Keratinocyte (primary cell): ENCODE data around the gene MAPK8. TPM values are rescaled to one million over a fixed set of nuclear protein-coding genes. Genes with fewer than 3 reads are reported as not detected.
"Not testable (repeated sequence)": the region's sequence is repeated elsewhere in the genome, so short reads cannot be mapped to it uniquely, and the experiment has no call there.

ENCODE experiments used
- DNase-seq: peaks from one replicate; pipeline ENCODE4 v3.0.0-alpha.2; 2011; ENCODE audit warnings: low read depth, missing footprints, low spot score
- FAIRE-seq: peaks from 2 replicates; lab custom pipeline; 2011; peaks lifted over from hg19 to GRCh38; lab: Jason Lieb, UNC
- H2AFZ ChIP-seq: 2 replicates; pipeline ENCODE4 v1.6.0; 2012; ENCODE audit warnings: low read length, control low read depth, inconsistent platforms; ENCODE audit not compliant: control insufficient read depth
- H3K27ac ChIP-seq: 2 replicates; pipeline ENCODE4 v1.5.1; 2011; ENCODE audit warnings: low read length; ENCODE audit not compliant: control insufficient read depth, insufficient read depth
- H3K27me3 ChIP-seq: 3 replicates; pipeline ENCODE4 v1.6.0; 2011; ENCODE audit warnings: low read length; ENCODE audit not compliant: control insufficient read depth, insufficient read depth; ENCODE audit errors: extremely low read depth
- H3K36me3 ChIP-seq, 2 experiments: 2 replicates in 1 of 2; 3 replicates in 1 of 2; pipeline ENCODE4 v1.5.1; 2011; ENCODE audit warnings: low read length in 2 of 2, mild to moderate bottlenecking in 1 of 2; ENCODE audit not compliant: control insufficient read depth in 2 of 2, insufficient read depth in 2 of 2; ENCODE audit errors: extremely low read depth in 1 of 2
- H3K4me1 ChIP-seq: 3 replicates; pipeline ENCODE4 v1.5.1; 2011; ENCODE audit warnings: low read length; ENCODE audit not compliant: control insufficient read depth, insufficient read depth; ENCODE audit errors: extremely low read depth
- H3K4me2 ChIP-seq: 3 replicates; pipeline ENCODE4 v1.6.0; 2011; ENCODE audit warnings: low read depth, low read length; ENCODE audit not compliant: control insufficient read depth, insufficient read depth; ENCODE audit errors: extremely low read depth
- H3K4me3 ChIP-seq, 3 experiments: fragments of 200-600 bp in 1 of 3; sonication (generic) in 1 of 3; 2 replicates in 2 of 3; 3 replicates in 1 of 3; pipeline ENCODE4 v1.5.1; 2011 to 2016; ENCODE audit warnings: low read length in 3 of 3, mild to moderate bottlenecking in 3 of 3, control low read depth in 2 of 3, inconsistent platforms in 1 of 3, low read depth in 1 of 3, mixed read lengths in 1 of 3, mixed run types in 1 of 3, moderate library complexity in 1 of 3; ENCODE audit not compliant: control insufficient read depth in 2 of 3, insufficient read depth in 2 of 3; ENCODE audit errors: extremely low read depth in 1 of 3
- H3K79me2 ChIP-seq: 2 replicates; pipeline ENCODE4 v1.6.0; 2012; ENCODE audit warnings: low read length; ENCODE audit not compliant: control insufficient read depth, insufficient read depth
- H3K9ac ChIP-seq: 3 replicates; pipeline ENCODE4 v1.6.0; 2011; ENCODE audit warnings: low read length; ENCODE audit not compliant: control insufficient read depth, insufficient read depth; ENCODE audit errors: extremely low read depth
- H3K9me1 ChIP-seq: 3 replicates; pipeline ENCODE4 v1.6.0; 2011; ENCODE audit warnings: low read length; ENCODE audit not compliant: control insufficient read depth, insufficient read depth; ENCODE audit errors: extremely low read depth
- H3K9me3 ChIP-seq: 2 replicates; pipeline ENCODE4 v1.5.1; 2012; ENCODE audit warnings: low read depth, low read length; ENCODE audit not compliant: control insufficient read depth
- H4K20me1 ChIP-seq: 3 replicates; pipeline ENCODE4 v1.6.0; 2011; ENCODE audit warnings: low read length; ENCODE audit not compliant: control insufficient read depth, insufficient read depth; ENCODE audit errors: extremely low read depth
- CTCF ChIP-seq, 3 experiments: IDR thresholded peaks in 1 of 3; conservative IDR thresholded peaks in 1 of 3; optimal IDR thresholded peaks in 1 of 3; 2 replicates in 2 of 3; 3 replicates in 1 of 3; pipeline versions ENCODE3 to v1.5.1; 2011; ENCODE audit warnings: low read length in 3 of 3, mild to moderate bottlenecking in 3 of 3, moderate library complexity in 2 of 3, control low read depth in 1 of 3, inconsistent platforms in 1 of 3; ENCODE audit not compliant: insufficient read depth in 2 of 3; ENCODE audit errors: extremely low read depth in 1 of 3
- EZH2 ChIP-seq: IDR thresholded peaks from one replicate; pipeline ENCODE4 v1.6.1; 2012; ENCODE audit warnings: inconsistent platforms, mild to moderate bottlenecking, low read length, moderate library complexity
- dilution Hi-C: fragments of 300-500 bp; cut with MboI; formaldehyde crosslinking; loops from one replicate; pipeline ENCODE4 v1.7.0; 2020; ENCODE audit warnings: low sequenced_read_pairs; ENCODE audit not compliant: extremely low pct_ligation_motif_present
- polyA plus RNA-seq, 5 experiments: library from polyadenylated mRNA; depleted of rRNA in 3 of 5; stranded (reverse) in 3 of 5; stranded (forward) in 1 of 5; unstranded in 1 of 5; fragments of >200 nt; gene quantifications; 1 replicate in 1 of 5; 2 replicates in 3 of 5; 3 replicates in 1 of 5; pipeline versions ENCODE4 v1.2.1 to v1.2.3, GENCODE V29; 2011 to 2012; ENCODE audit warnings: missing spikeins in 2 of 5, low read depth in 1 of 5, low replicate concordance in 1 of 5

MAPK8 gene
- polyA plus RNA-seq, 1 donor (not counting 4 experiments of a cell fraction or from before 2014, with no cell fraction given) = 39.8 TPM

- H3K9ac ChIP-seq = no peak overlapping the region
- H2AFZ ChIP-seq = no peak overlapping the region
- no peaks in the 10 kb centered on the region for H3K9me3 ChIP-seq
- TF ChIP-seq CTCF (optimal IDR thresholded peaks at IDR 0.05 in 1 of 3, IDR thresholded peaks at IDR 0.05 in 1 of 3, conservative IDR thresholded peaks at IDR 0.05 in 1 of 3; ENCODE audit: extremely low read depth in 1 of 3, insufficient read depth in 2 of 3, low read length in 3 of 3) = no peak
- no peak for TF ChIP-seq EZH2
- no peak overlapping the region for H3K27ac ChIP-seq
- no peaks in the 10 kb centered on the region for H3K36me3 ChIP-seq
- FAIRE-seq (no peak), DNase-seq (no peak)
- H3K27me3 ChIP-seq = no peaks in the 10 kb centered on the region
- peaks cover 3% of the 10 kb centered on the region for H3K79me2 ChIP-seq
- no peak overlapping the region for H3K4me2 ChIP-seq
- H3K4me1 ChIP-seq = no peaks in the 10 kb centered on the region
- H4K20me1 ChIP-seq = no peaks in the 10 kb centered on the region
- no peak overlapping the region for H3K4me3 ChIP-seq
- dilution Hi-C loops = no loop called here
- no peaks in the 10 kb centered on the region for H3K9me1 ChIP-seq
These were observed 37.6 kb downstream of the MAPK8 start for GRCh38 chr10:48343921-48344598.

- H3K9ac ChIP-seq, H3K4me1 ChIP-seq, H3K4me2 ChIP-seq, H3K27me3 ChIP-seq, H3K79me2 ChIP-seq, H4K20me1 ChIP-seq, H3K36me3 ChIP-seq, FAIRE-seq, H3K9me3 ChIP-seq, DNase-seq, H3K9me1 ChIP-seq, H3K4me3 ChIP-seq, H2AFZ ChIP-seq, dilution Hi-C loops, H3K27ac ChIP-seq: not testable (repeated sequence)
These were observed 39.8 kb downstream of the MAPK8 start for GRCh38 chr10:48346248-48346647.

GRCh38 chr10:48347539-48347938 is 41.1 kb downstream of the MAPK8 start:
- H3K4me1 ChIP-seq, H3K79me2 ChIP-seq, H3K4me2 ChIP-seq, H3K9me3 ChIP-seq, H3K9ac ChIP-seq, H3K9me1 ChIP-seq, H3K4me3 ChIP-seq, H3K27me3 ChIP-seq, H3K27ac ChIP-seq, H2AFZ ChIP-seq, FAIRE-seq, DNase-seq, H3K36me3 ChIP-seq, H4K20me1 ChIP-seq, dilution Hi-C loops: not testable (repeated sequence)

GRCh38 chr10:48347943-48348342 is 41.5 kb downstream of the MAPK8 start:
- H3K4me3 ChIP-seq = not testable (repeated sequence)

More at GRCh38 chr10:48347943-48348342, 41.5 kb downstream of the MAPK8 start:
- H3K79me2 ChIP-seq, H3K9me3 ChIP-seq, H3K4me2 ChIP-seq, H2AFZ ChIP-seq, dilution Hi-C loops, H3K27me3 ChIP-seq, H3K27ac ChIP-seq, FAIRE-seq, H3K9me1 ChIP-seq, DNase-seq, H4K20me1 ChIP-seq, H3K36me3 ChIP-seq, H3K9ac ChIP-seq, H3K4me1 ChIP-seq: not testable (repeated sequence)
